GM12892 (cell line): ENCODE data around the gene FHL2.

ENCODE experiments used
- POLR2AphosphoS5 ChIP-seq: IDR thresholded peaks from 2 replicates; pipeline ENCODE4 v1.6.1; 2011; ENCODE audit warnings: low read depth, low read length, control low read depth
- TAF1 ChIP-seq: IDR thresholded peaks from 2 replicates; pipeline ENCODE4 v1.6.1; 2011; ENCODE audit warnings: low read depth, mild to moderate bottlenecking, control low read depth, low read length, borderline replicate concordance

DNA sequence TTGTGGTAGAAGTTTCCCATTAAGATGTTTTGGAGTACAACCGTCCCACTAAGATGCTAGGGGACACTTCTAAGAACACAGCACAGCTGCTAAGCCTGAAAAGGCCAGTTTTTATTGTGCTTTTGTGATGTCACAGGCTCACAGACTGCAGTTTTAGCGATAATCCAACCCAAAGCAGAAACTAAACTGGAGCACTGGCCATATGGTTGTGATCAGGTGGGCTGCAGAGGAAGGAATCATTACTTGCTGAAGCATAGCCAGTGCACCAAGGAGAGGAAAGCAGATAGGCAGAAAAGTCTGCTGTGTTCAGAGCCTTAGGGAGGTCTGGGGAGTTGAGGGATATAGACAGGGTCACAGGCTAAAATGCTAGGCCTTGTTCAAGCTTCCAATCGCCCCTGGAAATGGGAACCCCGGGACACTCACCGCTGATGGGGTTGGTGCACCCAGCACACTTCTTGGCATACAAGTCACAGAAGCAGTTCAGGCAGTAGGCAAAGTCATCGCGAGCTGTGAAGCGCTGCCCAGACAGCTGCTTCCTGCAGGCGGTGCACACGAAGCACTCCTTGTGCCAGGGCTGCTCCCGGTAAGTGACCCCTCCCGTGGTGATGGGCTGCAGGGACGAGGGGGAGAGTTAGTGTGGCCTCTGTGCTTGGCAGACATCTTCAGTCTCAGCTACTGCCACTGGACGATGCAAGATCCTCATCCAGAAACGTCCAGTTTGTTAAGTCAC is 35.8 kb downstream of the FHL2 start:
- TF ChIP-seq POLR2AphosphoS5 (no peak), TAF1 (no peak)
